ENCODE data around the gene TOLLIP. TPM values are rescaled to one million over a fixed set of nuclear protein-coding genes. Genes with fewer than 3 reads are reported as not detected.
"Not testable (repeated sequence)": the region's sequence is repeated elsewhere in the genome, so short reads cannot be mapped to it uniquely, and the experiment has no call there.

Gene TOLLIP
- polyA plus RNA-seq, 10 donors, result 21.0 to 30.5 (median 23.6) TPM

DNA sequence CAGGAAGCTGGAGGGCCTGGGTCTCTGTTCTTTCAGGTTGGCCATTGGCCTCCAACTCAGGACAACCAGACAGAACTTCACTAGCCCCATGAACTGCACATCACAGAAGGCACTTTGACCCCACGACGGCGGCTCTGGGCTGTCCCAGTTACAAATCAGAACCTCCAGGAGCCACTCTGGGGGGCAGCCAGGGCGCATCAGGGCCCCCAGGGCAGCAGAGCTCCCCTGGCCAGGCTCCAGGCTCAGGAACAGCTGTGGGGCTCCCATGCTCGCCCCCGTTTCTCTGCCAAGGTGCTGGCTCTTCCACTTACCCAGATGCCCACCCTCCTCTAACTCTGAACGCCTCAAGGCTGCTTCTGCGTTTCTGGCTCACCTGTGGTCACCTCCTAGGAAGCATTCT, 25.5 kb downstream of the TOLLIP start:
- DNase-seq, result no peak

DNA sequence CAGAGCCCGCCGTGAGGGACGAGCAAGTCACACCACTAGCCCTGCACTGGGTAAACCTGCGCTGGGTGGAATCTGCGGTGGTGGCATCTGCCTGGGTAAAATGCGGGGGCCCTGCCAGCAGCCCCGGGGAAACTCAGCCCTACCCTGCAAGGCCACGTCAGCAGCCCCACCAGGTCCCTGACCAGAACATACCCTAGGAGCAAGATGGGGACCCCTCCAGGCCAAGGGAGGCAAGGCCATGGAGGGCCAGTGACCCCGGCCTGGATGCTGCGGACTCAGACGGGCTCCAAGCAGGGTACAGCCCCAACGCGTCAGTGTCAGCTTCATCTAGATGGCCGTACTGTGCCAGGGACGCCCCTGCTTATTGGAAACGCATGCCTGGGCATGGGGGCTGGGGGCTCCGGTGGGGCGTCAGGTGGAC, 26.3 kb downstream of the TOLLIP start:
- DNase-seq, result no peak

DNA sequence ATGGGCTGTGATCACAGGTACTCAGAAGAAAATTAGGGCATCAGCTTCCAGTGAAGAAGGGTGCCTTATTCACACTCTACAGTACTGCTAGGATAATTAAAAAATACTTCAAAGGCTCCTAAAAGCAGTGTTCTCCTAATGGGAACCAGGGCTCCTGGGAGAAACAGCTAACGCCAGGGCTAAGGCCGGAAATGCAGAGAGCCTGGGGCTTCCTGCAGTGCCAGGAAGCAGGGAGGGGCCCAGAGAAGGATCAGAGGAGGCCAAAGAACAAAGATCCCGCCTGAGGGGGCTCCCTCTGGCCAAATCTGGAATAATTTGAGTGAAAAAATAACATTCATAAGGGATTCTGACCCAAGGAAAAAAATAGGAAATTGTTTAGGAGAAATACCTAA, 27.5 kb downstream of the TOLLIP start:
- DNase-seq, result no peak

DNA sequence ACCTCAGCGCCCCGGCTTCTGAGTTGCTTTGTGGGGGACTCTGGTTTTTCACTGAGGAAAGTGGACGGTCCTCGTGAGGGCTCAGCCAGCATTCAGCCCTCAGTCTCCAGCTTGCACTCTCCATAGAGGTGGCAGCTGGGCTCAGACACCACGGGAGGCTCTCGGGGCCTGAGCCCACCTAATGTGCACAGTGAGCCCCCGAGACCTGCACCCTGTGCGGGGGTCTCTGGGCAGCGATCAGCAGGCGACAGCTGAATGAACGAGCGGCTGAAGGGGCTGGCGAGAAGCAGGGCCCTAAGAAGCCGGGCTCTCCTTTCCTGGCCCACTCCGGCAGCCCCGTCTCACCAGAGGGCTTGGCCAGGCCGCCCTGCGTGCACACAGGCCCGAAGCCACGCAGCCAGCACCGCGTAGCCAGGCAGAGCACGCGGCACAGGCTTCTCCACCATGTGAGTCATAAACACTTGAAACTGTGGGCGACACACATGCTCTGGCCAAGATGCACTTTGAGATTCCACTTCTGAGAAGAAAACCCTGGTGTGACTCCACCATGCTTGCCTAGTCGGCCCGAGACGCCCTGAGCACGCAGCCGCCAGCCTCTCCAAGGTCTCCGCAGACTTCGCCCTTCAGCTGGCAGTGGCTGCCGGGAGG, 28.0 kb downstream of the TOLLIP start:
- no peak for DNase-seq

DNA sequence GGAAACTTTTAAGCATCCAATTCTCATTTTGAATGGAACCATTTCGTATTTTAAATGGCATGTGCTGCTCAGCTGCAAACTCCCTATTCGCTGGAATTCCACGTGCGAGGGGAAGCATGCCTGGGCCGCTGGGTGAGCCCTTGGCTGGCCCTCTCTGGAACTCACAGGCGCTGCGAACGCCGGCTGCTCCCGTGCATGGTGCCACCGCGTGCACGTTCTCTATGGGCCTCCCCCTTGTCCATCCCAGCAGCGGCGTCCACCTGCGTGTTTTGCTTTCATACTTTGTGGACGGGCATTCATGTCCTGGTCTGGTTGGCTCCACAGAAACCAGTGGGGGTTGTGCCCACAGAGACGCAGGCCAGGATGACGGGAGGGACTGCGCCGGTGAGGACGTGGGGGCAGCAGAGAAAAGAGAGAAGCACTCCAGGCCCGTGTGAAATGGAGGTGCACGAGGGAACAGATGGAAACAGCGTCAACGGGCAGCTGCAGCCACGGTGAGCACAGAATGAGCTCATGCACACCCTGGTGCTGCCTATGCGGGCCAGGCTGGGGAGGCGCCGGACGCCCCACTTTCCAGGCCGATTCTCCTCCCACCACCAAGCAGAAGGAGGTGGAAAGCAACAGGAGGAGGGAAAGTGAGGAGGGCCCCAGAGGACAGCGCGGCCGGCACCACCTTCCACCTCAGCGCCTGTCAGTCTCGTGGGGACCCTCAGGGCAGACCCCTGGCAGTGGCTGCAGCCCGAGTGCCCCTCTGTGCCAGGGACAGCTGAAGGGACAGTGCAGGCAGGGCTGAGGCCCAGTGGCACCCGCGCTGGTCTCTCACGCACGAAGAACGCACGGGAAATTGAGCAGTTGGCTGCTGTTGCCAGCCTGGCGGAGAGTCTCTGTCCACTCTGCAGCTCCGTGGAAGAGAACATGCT, 29.1 kb downstream of the TOLLIP start:
- no peak for DNase-seq

DNA sequence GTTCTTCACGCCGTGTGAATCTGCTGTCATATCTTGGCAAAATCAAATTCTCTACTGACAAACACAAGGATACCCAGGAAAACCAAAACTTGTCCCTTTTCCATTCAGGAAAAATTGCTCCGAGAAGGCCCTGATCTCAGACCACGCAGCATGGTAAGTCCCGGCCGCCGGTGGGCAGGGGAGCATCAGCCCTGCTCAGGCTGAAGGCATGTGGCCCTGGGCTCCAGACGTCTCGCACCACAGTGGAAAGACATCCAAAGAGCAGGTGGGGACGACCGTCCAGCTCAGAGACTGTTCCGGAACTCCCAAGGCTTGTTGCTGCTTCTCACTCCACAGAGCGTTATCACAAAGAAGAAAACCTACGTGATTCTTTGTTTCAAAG, 29.8 kb downstream of the TOLLIP start:
- DNase-seq, result no peak

DNA sequence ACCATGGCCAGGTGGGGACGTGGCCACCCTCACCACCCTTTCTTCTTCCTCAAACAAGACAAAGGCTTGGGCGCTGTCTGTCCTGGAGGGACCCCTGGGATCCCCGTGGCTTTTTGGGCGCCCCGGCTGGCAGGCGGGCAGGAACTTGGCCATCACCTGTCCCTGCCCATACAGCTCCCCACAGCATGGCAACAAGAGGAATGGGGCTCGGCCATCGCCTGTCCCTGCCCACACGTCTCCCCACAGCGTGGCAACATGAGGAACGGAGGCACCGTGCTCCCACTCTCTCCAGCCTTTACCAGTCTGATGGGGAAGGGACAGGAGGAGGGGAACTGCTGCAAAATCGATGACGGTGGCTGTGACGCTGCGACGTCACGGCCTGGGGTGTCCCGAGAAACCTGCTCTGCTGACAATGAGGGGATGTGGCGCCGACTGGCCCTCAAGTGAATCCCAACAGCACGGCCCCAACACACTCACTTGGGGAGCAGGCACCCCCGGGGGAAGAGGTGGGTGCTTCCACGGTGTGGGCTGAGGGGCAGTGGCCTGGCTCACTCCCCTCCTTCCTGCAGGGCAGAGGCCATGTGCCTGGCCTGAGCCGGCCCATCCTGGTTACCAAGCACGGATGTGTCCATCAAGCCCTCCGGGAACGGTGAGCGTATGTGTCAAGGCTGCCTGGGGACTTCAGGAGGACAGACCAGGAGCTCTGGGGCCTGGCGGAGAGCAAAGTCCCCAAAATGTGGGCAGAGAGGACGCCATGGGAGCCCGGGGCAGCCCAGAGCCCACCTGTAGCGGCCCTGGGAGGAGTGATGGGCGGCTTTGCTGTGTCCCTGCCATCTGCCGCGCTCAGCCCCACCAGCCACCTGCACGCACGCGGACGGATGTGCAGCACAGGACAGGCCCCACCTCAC, 30.4 kb downstream of the TOLLIP start:
- no peak for DNase-seq

DNA sequence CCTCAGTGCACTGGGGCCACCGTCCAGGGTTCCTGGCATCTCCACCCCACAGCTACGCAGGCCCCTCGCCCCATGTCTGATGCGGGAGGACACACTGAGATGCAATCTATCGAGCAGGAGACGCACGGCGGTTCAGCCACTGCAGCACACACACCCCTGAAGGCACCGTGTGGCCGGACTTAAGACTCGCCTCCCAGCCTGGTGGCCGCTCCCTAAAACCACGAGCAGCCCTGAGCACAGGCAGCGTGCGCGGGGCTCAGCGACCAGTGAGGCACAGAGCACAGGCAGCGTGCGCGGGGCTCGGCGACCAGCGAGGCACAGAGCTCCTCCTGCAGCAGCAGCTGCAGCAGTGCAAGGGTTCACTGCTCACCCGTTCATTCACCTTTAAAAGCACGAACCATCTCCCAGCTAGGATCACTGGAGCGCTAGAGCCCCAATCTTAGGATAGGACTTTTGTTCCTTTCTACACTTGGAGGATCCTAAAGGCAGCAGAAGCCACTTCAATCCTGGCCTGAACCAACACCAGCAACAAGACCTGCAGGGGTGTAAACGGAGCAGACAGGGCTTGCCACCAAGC, 31.4 kb downstream of the TOLLIP start:
- DNase-seq, result no peak

DNA sequence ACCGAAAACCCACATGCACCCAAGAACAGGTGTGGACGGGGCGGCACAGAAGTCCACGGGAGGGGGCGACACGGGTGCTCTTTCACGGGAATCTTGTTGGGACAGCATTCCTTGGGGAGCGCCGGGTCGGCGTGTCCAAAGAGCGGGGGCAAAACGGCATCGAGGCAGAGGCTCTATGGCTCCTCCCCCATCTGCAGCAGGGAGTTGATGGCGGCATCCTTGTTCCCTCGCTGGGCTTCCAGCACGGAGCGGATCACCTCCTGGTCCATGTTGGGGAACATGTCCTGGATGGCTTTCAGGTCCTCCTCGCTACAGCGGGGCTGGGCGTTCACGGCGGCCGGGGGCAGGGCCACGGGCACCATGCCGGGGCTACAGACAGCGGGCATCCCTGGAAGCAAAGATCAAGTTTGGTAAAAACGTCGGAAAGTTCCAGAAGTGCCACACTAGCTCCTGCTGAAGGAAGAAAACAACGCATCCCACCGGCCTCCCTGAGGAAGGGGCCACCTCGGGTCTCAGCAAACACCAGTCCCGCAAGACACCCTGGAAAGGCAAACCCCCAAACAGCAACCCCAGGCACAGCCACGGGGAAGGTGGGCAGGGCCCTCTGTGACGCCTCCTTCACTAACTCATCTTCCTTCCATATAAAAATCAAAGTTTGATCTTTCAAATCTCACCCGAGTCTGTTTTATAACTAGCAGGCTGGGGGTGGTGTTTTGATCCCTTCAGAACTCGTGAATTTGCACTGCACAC, 32.4 kb downstream of the TOLLIP start:
- no peak for DNase-seq

DNA sequence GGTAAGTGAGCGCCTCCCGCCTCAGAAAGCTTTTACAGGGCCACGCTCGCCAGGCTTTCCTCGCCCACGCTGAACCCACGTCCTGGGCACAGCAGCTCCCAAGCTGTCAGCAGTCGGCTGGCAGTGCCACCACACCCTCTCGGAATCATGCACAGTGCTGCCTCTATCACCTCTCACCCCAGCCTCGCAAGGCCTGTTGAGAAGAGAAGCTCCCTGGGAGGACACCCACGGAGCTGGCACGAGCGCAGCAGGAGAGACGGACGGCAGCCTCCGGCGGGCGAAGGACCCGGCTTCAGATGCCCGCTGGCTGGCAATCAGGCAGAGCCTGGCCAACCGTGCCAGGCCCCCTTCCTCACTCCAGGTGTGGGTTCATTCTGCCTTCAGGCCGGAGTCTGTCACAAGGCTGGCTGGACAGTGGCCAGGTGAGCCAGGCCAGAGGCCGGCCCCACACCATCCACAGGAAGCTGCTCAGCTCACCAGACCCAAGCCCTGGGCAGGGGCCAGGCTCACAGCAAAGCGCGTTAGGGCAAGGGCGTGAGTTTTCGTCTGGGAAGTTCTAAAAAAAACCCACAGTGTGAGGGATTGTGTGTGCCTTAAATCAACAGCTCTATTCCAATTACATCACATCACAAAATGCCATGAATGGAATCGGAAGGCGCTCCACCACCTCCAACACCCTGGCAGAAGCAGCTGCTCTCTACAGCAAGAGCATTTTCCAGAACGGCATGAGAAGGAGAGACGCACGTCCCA, 33.2 kb downstream of the TOLLIP start:
- no peak for DNase-seq

DNA sequence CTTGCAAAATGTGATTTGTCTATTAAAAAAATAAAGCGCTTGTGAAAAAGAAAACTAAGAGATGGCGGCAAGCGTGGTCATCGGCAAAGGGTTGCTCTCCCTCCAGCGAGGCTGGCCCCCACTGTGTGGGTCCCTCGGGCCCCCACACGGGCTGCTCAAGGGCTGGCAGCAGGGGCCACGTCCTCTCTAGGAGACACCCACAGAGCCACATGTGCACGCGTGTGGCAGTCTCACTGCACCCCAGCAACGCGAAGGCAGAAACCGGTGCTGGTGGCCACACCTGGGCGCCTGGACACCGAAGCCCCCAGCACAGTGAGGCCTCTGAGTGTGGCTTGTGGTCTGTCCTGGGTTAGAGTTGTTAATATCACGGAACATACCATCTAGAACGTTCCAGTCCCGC, 34.4 kb downstream of the TOLLIP start:
- no peak for DNase-seq

DNA sequence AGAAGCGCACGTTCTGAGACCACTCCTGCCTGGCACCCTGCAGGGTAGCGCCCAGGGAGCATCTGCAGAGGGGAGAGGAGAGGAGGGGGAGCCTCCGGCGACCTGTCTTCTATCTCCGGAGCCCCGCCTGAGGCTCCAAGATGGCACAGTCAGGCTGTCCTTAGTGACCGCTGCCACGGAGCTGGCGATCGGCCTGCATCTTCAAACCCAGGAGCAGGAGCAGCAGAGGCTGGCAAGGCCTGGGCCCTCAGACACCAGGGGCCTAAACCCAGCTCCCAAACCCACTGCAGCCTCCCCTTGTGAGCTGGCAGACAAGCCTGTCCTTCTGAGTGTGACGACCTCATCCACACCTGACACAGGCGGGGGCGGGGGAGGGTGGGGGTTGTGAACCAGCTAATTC, 34.9 kb downstream of the TOLLIP start:
- no peak for DNase-seq

DNA sequence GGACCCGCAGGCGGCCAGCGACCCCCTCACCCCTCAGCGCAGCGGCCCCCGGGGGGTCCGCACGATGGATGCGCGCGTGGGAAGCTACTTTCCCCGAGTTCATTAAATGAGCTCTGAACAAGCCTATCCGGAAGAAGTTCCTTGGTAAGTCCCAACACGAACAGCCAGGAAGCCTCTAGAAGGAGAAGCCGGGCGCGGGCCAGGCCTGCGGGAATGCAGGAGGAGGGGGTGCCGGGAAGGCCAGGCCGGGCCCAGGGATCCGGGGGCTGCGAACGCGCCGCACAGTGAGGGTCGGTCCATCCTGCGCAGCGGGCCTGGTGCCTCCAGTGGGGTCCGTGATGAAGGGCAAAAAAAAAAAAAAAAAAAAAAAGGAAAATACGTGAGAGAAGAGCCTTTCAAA, 36.9 kb downstream of the TOLLIP start:
- DNase-seq, result no peak

DNA sequence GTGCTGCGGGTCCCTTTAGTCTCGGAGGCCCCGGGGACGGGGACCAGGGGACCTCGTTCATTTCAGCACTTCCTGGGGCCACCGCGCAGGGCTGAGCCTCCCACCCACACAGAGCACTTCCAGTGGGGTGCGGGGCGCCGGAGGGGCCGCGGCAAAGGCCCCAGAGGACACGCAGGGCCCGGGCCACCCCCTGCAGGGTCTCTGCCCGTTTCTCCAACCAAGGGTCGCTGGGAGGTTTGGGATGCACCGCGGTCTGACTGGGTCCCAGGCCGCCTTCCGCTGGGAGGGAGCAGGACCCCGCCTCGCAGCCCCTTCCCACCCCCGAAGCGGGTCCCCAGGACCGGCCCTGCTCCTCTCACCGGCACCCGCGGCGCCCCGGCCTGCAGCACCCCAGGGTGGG, 37.5 kb downstream of the TOLLIP start:
- no peak for DNase-seq

DNA sequence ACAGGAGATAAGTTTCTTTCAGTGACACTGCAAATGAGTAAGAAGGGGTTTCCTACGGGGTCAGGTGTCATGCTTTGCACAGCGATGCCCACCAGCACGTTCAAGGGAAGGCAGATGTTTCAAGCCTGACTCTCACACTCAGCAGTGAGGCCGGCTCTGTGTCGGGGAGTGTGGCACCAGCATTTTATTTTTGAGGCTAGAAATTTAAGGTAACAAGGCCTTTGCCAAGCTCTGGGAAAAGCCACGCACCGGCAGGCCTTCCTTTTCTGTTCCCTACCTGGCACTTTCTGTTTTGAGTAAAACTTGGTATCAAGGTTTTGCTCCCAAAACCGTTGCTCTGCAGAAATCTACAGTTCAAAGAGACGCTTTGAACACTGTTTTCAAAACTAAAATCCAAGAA, 38.0 kb downstream of the TOLLIP start:
- DNase-seq, result no peak

DNA sequence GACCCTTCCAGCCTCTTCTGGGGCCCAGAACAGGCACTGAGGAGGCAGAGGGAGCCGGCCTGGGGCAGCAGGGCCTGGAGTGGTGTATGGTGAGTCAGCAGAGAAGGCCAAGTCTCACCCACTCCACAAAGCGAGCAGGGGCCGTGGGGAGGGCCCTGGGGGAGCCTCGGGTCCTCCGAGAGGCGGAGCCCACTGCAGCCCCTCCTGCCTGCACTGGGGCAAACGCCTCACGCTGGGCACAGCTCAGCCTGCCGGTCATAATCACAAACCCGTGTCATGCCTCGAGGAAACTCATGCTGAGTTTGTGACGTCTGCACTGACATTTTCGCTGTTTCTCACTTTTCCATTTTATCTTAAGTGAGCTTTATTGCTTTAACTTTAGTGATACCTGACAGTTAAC, 38.4 kb downstream of the TOLLIP start:
- DNase-seq, result no peak

DNA sequence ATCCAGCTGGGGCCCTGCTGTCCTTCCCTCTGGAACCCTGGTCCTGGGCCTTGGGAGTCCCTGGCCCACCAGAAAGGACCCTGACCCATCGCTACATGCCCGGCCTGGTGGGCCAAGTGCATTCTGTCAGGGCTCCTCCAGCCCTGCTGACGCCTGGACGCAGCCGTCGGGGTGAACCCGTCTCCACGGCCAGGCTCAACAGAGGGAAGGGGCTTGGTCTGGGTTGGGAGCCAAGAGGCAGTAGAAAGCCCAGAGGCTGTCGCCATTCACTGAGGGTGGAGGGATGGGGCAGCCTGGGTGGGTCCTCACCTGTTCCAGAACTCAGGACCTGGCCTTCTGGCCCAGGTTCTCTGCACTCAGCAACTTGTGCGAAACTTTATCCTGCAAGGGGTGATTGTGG, 39.0 kb downstream of the TOLLIP start:
- DNase-seq, result no peak

DNA sequence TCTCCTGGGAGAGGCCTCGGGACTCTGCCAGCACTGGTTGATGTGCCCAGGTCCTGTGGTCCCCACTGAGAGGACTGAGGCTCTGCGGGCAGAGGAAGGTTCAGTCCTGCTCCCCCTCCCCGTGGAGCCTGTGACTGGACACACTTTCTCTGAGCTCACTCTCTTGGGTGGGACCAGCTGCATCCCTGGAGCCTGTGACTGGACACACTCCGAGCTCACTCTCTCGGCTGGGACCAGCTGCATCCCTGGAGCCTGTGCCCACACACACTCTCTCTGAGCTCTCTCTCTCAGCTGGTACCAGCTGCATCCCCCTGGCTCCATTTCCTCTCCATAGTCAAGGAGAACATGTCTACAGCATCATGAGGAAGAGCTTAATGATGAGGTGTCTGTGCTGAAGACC, 39.5 kb downstream of the TOLLIP start:
- DNase-seq, result no peak

DNA sequence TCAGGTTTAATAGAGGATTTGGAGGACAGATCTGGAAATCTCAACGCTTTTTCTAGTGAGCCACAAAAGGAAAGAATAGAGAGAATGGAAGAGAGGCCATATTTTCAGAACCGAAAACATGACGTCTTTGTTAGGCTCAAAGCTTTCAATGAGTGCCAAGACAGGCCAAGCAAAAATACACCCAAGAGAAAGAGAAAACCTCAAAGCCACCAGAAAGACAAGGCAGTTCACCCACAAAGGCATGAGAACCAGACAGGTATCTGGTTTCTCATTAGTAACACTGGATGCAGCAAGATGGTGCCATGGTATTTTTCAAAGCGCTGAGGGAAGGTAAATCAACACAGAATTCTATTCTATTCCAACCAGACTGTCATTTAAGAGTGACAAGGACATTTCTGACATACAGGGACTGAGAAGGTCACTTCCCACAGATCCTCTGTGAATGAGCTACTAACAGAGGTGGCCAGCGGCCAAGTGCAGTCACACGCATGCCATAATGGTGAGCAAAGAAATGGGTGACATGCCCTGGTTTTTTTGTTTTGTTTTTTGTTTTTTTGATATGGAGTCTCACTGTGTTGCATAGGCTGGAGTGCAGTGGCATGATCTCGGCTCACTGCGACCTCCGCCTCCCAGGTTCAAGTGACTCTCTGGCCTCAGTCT, 41.9 kb downstream of the TOLLIP start:
- no peak for DNase-seq

DNA sequence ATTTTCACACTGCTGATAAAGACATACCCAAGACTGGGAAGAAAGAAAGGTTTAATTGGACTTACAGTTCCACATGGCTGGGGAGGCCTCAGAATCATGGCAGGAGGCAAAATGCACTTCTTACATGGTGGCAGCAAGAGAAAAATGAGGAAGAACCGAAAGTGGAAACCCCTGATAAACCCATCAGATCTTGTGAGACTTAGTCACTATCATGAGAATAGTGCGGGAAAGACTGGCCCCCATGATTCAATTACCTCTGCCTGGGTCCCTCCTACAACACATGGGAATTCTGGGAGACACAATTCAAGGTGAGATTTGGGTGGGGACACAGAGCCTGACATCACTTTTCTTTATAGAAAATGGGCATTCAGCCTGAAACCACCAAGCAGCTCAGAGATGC, 42.5 kb downstream of the TOLLIP start:
- not testable (repeated sequence) for DNase-seq
